ENCODE data around the gene PHOSPHO1. TPM values are rescaled to one million over a fixed set of nuclear protein-coding genes. Genes with fewer than 3 reads are reported as not detected.
"Not testable (repeated sequence)": the region's sequence is repeated elsewhere in the genome, so short reads cannot be mapped to it uniquely, and the experiment has no call there.

PHOSPHO1 gene, protein sequence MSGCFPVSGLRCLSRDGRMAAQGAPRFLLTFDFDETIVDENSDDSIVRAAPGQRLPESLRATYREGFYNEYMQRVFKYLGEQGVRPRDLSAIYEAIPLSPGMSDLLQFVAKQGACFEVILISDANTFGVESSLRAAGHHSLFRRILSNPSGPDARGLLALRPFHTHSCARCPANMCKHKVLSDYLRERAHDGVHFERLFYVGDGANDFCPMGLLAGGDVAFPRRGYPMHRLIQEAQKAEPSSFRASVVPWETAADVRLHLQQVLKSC
- 0.20 TPM for total RNA-seq

DNA sequence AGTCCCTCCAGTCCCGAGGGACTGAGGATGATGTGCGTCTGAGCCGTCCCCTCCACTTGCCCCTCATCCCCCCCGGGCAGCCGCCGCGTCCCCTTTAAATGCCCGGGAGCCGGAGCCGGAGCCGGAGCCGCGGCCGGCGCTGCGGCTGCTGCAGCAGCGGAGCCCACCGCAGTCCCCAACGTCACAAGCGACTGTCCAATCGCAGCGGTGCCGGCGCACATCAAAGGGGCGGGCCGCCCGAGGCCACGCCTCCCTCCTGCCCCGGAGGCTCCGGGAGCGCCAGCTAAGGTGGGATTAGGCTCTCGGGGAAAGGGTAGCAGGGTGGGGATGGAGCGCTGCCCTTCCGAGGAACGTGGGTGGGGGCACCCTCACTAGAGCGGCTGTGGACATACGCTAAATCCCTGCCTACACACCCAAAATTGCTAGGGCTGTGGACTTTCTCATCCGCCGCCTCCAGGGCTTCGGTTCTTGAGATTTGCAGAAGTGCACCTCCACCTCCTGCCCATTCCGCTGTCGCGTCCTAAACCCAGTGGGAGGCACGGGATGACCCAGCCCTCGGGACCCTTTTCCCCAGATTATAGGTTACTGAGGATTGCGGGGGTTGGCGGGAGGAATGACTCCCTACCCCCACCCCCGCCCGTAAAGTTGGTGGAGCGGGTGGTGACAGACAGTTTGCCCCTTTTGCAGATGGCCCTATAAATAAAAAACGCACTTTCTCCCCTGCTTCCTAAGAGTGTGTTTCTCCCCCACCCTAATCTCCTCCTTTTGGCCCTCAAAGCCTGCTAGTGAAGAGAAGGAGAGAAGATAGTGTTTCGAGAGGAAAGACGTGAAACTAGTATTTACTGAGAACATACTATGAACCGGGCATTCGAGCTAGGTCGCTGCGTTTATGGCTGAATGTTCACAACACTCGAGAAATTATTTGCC lies at the start of gene PHOSPHO1:
Gene PHOSPHO1 (minus strand): TSS at position 152 of the 927 bp plus-strand sequence. CDS start 4,096 bp downstream, outside the sequence.
- ATAC-seq, result peak; percentile 68

DNA sequence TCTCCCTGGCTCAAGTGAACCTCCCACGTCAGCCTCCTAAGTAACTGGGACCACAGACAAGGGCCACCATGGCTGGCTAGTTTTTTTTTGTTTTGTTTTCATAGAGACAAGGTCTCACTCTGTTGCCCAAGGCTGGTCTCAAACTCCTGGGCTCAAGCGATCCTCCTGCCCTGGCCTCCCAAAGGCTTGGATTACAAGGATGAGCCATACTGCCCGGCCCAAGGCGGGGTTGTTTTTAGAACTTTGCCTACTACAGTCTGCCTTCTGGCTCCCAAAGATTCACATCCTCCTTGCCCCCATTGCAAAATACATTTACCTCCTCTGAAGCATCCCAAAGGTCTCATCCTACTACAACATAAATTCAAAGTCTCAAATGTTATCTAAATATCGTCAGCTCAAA lies 49.5 kb upstream of the PHOSPHO1 start:
- ATAC-seq, result no peak

DNA sequence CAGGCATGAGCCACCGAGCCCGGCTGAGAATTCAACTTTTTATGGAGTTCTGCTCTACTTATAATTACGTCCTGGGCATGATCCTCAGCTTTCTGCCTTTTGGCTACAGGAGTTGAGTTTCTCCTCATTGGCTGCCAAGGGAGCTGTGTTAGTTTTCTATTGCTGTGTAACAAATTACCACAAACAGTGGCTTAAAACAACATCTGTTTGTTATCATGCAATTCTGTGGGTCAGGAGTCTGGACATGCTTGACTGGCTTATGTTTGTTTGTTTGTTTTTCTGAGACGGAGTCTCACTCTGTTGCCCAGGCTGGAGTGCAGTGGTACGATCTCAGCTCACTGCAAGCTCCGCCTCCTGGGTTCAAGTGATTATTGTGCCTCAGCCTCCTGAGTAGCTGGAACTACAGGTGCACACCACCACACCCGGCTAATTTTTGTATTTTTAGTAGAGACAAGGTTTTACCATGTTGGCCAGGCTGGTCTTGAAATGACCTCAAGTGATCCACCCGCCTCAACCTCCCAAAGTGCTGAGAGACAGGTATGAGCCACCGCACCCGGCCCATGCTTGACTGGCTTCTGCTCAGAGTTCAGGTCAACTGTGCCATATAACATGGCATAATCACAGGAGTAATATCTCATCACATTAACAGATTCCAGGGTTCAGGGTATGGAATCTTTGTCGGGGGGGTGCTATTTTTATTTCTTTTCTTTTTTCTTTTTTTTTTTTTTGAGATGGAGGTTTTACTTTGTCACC lies 48.9 kb upstream of the PHOSPHO1 start:
- not testable (repeated sequence) for ATAC-seq

DNA sequence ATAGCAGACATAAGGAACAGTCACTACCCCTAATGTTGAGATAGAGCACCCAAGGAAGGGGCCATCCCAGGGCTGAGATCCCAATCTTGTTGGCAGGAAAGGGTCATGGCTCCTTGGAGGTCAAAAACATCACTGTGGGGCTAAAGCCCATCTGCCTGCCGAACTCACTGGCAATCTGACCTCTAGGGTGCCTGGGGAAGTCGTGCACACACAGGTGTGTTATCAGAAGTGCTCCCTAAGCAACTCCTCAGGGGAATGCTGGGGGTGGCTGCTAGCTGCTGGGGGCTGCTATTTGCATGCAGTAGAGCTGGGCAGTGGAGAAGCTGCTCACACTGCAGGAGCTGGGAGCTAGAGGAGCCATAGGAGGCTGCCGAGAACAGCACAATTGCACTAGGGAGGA lies 47.5 kb upstream of the PHOSPHO1 start:
- ATAC-seq, result no peak

DNA sequence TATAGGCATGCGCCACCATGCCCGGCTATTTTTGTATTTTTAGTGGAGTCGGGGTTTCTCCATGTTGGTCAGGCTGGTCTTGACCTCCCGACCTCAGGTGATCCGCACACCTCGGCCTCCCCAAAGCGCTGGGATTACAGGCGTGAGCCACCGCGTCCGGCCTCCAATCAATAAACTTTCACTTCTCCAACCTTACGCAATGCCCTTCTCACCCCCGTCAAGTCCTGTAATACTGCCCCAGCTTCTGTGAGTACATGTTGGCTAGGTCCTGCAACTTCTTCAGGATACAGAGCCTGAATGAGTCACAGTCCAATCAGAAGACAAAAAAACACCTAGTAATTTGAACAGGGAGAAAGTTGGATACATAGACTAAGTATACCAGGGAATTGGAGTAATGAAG lies 47.1 kb upstream of the PHOSPHO1 start:
- peak; percentile 62 for ATAC-seq

DNA sequence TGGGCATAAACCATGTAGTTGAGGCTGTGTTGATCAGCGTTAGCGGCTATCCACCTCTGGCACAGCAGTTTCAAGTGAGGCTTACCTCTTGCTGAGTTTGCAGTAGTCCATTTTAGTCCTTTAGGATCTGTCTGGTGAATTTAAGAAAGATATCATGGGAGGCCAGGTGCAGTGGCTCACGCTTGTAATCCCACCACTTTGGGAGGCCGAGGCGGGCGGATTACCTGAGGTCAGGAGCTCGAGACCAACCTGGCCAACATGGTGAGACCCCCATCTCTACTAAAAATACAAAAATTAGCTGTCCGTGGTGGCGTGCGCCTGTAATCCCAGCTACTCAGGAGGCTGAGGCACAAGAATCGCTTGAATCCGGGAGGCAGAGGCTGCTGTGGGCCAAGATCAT lies 45.4 kb upstream of the PHOSPHO1 start:
- not testable (repeated sequence) for ATAC-seq

DNA sequence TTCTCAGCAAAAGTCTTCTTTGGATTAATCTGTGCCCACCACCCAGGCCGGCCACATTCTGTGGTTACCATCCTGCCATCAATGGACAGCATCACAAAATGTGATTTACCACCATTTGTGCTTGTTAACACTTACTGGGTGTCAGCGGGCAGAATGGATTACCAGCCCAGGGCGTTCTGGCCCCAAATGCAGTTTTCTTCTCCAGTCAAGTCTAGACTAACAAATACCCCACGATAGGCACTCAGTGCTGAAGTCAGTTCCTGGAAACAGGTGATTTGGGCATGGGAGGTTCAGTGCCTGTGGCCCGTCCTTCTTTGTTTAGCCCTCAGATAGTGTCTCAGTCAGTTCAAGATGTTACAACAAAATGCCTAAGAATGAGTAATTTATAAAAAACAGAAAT lies 38.8 kb upstream of the PHOSPHO1 start:
- no peak for ATAC-seq

DNA sequence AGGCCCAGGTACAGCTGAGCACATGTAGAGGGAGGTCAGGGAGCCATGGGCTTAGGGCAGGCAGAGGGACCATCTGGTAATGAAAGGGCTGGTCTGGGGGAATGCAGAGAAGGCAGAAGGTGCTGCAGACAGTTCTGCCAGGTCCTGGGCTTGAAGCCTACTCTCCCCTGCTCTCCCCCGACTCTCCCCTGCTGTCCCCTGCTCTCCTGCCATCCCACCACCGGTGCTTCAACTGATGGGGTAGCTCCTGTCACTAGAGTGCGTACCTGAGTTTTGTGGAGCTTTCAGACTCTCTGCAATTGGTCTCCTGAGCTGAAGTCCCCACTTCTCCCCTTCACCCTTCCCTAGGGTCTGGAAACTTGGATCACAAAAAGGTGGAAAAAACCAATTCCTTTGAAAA lies 37.3 kb upstream of the PHOSPHO1 start:
- ATAC-seq, result no peak

DNA sequence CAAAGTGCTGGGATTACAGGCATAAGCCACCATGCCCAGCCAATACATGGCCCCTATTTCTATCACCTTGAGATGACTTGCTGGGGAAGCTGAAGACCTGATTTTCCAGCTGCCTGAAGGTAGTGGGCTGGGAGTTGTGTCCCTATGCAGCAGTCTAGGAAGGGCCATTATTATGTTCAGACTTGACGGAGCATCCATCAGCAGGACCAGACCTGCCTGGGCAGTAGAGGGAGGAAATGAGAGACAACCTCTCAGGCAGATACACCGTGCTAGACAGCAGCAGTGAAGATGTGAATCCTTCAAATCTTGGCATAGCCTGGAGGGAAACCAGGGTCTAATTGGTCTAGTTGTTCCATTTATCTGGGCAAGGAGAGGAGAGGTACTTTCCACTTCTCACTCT lies 35.6 kb upstream of the PHOSPHO1 start:
- ATAC-seq, result peak; percentile 68

DNA sequence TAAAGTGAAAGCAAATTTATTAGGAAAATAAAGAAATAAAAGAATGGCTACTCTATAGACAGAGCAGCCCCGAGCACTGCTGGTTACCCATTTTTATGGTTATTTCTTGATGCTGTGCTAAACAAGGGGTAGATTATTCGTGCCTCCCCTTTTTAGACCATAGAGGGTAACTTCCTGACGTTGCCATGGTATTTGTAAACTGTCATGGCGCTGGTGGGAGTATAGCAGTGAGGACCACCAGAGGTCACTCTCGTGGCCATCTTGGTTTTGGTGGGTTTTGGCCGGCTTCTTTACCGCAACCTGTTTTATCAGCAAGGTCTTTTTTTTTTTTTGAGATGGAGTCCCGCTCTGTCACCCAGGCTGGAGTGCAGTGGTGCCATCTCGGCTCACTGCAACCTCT lies 31.0 kb upstream of the PHOSPHO1 start:
- not testable (repeated sequence) for ATAC-seq

DNA sequence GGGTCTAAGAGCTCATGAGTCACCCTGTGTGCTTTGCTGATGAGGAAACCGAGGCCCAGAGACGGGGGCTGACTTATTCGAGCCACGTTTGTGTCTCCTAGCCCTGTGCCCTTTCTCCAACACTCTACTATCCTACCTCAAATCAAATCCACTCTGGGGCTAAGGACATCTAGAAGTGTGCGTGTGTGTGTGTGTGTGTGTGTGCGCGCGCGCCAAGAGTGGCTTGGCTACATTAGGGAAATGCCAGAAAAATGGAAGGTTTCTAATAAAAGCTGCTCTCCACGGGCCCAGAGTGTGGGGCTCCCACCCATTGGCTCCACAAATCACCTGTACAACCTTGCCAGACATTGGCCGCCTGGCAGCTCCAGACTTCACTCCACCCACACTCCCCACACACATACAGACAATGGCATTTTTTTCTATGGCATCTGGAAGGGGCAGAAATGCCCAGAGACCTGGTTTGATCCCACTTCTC lies 30.3 kb upstream of the PHOSPHO1 start:
- peak; percentile 40 for ATAC-seq

DNA sequence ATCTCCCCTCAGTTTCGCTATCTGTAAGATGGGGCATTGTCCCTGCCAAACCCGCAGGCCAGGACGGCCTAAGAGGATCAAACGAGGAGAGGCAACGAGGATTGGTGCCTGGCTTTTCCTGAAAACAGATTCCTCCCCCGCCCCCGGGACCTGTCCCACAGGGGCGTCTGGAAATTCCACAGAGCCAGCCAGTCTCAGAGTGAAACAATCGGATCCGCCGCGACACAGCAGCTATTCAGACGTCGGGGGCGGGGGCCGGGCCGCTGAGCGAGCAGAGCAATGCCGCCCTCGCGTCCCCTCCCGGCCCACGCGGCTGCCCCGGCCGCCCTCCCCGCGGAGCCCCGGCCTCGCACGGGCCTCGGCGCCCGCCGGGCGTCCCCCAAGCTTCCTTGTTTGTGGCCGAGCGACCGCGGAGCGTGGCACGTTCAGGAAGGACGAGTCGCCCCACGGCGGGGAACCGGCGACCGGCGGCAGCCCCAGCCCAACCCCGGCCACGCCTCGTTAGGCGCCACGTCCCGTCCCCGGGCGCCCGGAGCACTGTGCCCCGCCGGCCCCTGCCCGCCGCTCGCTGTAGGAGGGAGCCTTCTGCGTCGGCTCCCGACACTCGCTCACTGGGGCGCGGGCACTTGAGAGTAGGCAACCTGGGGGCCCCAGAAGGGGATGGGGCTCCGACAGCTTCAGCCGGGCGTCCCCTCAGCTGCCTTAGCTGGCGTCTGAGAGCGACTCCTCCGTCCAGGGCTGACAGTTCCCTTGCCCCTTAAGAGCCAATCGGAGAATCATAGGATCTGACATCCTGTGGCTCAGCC lies 29.6 kb upstream of the PHOSPHO1 start:
- peak; percentile 77 for ATAC-seq

DNA sequence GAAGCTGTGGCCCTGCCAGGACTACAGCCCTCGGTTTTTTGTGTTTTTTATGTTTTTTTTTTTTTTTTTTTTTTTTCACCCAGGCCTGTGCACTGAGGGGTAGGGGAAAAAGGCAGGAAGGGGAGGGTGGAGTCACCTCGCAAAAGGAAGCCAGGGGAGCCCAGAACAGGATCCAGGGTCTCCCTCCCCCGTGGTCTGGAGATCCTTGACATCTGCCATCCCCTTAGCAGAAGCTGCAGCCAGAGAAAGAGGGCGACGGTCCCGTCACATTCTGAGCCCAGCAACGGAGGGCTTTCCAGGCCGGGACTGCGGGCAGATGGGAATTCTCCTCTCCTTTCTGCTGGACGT lies 29.1 kb upstream of the PHOSPHO1 start:
- ATAC-seq, result no peak

DNA sequence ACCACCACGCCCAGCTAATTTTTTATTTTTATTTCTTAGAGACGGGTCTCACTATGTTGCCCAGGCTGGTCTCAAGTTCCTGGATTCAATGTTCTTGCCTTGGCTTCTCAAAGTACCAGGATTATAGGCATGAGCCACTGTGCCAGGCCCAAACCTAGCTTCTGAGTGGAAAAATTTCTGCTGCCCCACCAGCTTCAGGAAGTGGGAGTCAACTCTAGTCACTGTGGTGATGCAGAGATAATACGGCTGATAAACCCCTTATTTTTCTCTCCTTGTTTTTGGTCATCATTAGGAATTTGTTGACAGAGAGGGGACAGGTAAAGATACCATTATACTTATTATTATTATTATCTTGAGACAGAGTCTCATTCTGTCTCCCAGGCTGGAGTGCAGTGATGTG lies 27.8 kb upstream of the PHOSPHO1 start:
- ATAC-seq, result no peak

DNA sequence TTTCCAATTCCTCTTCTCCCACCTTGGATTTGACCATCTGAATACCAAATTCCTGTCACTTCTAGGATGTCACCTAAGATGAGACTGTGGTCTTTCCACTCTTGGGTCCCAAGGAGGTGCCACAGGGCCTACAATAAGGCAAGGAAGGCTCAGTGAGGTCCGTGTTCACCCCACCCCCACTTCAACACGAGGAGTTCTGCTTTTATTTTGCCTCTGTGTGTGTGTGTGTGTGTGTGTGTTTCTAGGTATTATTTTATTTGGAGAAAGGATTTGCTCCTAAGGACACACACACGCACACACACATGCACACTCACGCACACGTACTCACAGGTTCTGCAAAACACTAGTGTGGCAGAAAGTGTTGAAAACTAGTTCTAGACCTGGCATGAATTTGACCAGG lies 24.5 kb upstream of the PHOSPHO1 start:
- no peak for ATAC-seq

DNA sequence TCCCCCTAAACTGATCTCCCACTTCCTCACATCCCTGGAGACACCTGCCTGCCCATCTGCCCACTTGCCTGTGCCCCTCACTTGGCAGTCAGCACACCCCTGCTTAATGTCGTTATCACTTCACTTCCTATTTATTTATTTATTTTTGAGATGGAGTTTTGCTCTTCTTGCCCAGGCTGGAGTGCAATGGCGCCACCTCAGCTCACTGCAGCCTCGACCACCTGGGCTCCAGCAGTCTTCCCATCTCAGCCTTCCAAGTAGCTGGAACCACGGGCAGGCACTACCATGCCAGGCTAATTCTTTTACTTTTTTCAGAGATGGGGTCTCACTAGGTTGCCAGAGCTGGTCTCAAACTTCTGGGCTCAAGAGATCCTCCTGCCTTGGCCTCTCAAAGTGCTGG lies 23.5 kb upstream of the PHOSPHO1 start:
- no peak for ATAC-seq

DNA sequence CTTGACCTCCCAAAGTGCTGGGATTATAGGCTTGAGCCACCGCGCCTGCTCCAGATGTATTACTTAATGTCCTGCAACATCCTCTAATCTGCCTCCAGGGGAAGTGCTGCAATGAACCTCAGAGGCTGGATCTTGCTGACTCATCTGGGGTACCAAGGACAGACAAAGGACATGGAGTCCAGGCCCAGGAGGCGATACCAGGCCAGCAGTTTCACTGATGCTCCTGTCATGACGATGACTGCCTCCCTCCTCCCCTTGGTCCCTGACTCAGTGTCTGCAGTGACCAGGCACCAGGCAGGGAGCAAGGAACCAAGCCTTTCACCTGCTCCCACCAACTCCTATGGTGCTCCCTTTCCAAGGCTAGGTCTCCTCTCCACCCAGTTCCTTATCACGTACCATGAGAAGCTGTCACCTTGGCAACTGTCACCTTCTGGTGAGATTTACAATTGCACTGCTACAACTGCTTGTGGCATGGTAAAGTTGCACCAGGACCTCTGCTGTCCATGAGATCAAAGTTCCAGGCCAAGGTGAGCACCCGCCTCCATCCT lies 21.6 kb upstream of the PHOSPHO1 start:
- no peak for ATAC-seq

DNA sequence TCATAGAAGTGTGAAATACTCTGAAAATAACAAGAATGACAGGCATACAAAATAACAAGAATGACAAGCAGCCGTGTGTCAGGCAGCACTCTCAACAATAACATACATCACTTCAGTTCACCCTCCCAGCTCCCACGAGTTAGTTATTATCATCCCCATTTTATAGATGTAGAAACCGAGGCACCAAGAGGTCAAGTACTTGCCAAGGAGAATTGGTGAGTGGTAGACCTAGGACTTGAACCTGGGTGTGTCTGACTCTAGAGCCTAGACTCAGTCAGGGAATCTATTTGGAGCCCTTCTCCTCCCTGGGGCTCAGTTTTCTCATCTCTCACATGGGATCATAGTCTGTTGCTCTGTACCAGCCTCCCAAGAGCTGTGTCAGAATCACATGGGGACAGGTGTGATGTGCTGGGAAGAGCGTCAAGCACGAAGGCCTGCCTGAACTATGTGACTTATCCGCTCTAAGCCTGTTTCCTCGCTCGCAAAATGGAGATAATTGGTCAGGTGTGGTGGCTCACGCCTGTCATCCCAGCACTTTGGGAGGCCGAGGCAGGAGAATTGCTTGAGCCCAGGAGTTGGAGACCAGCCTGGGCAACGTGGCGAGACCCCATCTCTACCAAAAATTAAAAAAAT lies 19.4 kb upstream of the PHOSPHO1 start:
- ATAC-seq, result no peak

DNA sequence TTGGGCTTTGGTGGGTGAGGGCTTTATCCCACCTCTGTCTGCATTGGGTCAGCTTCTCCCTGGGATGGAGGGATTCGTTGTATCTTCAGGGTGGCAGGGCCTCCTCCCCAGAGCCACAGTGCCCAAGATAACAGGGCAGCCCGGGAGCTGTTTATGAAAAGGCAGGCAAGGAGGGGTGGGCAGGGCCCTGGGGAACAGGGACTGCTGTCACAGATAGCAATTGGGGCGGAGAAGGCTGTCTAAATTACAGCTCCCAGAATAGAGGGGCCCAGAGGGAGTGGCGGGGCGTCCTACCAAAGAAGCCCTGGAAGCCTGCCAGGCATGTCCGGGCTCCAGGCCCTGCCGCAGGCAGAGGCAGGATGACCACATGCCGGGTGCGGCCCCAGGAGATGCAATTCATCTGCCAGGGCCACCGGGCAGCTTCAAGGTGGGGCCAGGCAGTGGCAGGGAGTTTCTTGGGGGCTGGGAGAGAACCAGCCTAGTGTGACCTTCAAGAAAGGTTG lies 18.8 kb upstream of the PHOSPHO1 start:
- no peak for ATAC-seq

DNA sequence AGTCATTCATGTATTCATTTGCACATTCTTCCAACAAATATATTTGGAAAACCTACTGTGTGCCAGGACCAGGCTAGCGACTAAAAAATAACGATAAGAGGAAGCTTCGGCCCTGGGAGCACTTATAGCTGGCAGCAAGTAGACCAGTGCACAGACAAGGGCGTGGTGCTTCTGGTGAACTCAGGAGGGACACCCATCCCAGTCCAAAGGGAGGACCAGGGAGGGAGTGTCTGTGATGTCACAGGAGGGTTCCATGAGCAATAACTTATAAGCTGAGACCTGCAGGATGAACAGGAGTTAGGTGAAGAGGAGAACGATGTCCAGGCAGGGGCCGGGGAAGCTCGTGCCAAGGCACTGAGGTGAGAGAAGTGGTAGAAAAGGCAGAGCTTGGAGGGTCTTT lies 17.4 kb upstream of the PHOSPHO1 start:
- ATAC-seq, result no peak

DNA sequence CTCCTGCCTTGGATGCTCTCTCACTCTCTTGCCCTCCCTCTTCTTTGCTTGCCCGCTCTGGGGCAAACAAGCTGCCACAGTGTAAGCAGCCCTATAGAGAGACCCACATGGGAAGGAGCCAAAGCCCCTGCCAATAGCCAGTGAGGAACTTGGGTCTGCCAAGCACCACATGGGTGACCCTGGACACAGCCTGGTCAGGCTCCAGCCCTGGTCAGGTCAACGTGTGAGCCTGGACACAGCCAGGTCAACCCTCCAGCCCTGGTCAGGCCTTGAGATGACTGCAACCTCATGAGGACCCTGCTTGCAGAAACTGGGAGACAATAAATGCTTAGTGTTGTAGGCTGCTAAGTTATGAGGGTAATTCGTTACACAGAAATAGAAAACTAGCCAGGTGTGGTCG lies 14.3 kb upstream of the PHOSPHO1 start:
- peak; percentile 10 for ATAC-seq

Measured in esophagus mucosa (tissue), 1 donor.